ENCODE data around the gene MMP20.

The MMP20 gene

DNA sequence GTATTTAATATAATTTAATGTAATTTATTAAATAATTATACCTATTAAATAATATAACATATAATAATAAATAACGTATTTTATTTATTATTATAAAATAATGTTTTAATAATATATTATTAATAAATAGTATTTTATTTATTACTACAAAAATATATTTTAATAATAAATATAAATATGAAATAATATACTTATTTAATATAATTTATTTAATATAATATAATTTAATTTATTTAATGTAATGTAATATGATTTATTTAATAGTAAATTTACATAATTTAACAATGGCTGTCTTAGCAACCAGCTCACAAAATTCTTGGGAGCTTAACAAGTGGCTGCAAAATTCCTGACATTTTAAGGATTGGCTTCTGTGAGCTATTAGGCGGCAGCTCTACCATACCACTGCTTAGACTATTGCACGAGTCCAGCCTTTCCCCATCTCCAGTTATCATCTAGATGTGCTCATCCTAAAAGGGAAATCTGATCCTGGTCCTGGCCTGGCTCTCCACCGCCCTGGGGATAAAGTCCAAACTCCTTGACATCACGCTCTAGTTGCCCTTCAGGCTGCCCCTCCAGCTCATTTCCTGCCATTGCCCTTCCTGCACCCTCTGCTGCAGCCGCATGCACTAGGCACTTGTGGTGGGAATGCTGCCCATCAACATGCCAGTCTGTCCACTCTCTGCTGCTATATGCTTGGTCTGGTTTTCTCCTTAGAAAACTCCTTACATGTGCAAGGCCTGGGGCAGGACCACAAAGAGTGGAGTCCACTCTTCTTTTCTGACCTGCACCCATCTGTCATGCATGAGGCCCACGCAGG lies 9.8 kb downstream of the MMP20 start:
- TF ChIP-seq, protein P1, sequence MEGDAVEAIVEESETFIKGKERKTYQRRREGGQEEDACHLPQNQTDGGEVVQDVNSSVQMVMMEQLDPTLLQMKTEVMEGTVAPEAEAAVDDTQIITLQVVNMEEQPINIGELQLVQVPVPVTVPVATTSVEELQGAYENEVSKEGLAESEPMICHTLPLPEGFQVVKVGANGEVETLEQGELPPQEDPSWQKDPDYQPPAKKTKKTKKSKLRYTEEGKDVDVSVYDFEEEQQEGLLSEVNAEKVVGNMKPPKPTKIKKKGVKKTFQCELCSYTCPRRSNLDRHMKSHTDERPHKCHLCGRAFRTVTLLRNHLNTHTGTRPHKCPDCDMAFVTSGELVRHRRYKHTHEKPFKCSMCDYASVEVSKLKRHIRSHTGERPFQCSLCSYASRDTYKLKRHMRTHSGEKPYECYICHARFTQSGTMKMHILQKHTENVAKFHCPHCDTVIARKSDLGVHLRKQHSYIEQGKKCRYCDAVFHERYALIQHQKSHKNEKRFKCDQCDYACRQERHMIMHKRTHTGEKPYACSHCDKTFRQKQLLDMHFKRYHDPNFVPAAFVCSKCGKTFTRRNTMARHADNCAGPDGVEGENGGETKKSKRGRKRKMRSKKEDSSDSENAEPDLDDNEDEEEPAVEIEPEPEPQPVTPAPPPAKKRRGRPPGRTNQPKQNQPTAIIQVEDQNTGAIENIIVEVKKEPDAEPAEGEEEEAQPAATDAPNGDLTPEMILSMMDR (IDR thresholded peaks at IDR 0.05; ENCODE audit: insufficient read depth, missing control alignments) = no peak
- no peak for FAIRE-seq
- no peak for DNase-seq (ENCODE audit: insufficient read length, low spot score)

DNA sequence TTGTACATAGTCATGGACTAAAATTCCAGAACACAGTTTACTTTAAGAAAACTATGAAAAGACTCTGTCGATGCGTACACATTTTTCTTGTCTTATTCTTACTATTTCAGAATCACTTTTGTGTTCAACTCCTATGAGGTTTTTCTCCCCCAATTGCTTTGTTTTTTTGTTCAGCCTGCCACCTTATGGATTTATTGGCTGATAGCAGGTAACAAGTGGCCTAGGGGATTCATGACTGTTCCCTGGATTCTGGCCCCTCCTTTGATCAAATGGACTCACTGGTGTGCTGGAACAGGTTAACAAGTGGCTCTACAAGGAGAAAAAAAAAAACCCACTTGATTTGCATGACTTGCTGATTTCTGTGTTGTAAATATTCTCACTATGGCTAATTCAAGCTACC lies 10.6 kb downstream of the MMP20 start:
- DNase-seq (ENCODE audit: insufficient read length, low spot score) (no peak), FAIRE-seq (no peak)
- TF ChIP-seq, protein P1 (IDR thresholded peaks at IDR 0.05; ENCODE audit: insufficient read depth, missing control alignments) = peak; percentile 30

DNA sequence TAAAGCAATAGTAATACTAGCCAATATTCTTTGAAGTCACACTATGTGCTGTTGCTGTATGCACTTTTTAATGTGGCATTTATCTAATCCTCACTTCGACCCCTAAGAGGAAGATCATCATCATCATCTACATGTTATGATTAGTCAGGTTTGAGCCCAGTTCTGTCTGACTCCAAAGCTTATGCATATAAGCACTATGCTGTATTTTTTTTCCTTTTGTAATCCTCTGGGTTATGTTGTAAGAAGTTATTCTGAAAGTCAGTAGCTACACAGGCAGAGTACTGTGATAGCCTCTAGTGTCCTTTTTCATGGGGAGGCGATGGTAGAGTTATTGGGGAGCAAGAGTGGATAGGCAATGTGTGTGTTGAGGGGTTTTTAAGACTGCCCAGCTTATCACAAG lies 11.1 kb downstream of the MMP20 start:
- TF ChIP-seq, protein P1 (IDR thresholded peaks at IDR 0.05; ENCODE audit: insufficient read depth, missing control alignments) = no peak
- DNase-seq (ENCODE audit: insufficient read length, low spot score) (no peak), FAIRE-seq (no peak)

DNA sequence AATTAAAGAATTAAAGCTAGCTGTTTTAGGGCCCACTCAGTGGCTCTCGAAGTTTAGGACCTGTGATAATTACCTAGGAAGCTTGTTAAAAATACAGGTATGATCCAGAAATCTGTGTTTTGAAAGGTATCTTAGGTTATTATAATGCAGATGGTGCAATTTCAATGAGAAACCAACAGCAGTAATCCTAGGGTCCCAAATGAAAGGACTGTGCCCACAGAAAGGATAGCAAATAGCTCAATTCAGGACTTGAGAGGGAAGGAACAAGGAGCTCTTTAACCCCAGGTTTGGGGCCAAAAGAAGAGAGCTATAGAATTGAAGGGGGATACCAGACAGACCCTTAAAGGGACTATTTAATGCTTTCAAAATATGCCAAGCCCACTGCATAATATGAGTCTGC lies 11.7 kb downstream of the MMP20 start:
- no peak for FAIRE-seq
- DNase-seq (ENCODE audit: insufficient read length, low spot score) = no peak
- TF ChIP-seq, protein P1 (IDR thresholded peaks at IDR 0.05; ENCODE audit: insufficient read depth, missing control alignments) = no peak

DNA sequence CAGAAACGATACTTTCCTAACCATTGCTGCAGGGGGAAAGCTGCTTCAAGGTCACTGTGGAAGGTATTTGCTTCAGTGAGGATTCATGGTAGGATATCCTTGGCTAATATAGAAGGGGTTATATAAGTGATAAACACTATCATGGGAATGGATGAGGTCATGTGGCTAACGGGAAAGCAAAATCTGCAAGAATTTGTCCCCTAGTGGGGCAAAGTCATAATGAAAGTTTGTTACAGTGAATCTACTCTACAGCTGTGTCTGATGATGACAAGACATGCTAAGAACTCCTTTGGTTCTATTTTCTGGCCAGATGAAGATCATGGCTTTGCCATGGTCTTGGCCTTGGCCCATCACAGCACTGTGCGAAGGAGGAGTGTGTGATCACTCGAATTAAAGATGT lies 13.8 kb downstream of the MMP20 start:
- FAIRE-seq (no peak), DNase-seq (ENCODE audit: insufficient read length, low spot score) (no peak)
- TF ChIP-seq, protein P1 (IDR thresholded peaks at IDR 0.05; ENCODE audit: insufficient read depth, missing control alignments) = no peak

DNA sequence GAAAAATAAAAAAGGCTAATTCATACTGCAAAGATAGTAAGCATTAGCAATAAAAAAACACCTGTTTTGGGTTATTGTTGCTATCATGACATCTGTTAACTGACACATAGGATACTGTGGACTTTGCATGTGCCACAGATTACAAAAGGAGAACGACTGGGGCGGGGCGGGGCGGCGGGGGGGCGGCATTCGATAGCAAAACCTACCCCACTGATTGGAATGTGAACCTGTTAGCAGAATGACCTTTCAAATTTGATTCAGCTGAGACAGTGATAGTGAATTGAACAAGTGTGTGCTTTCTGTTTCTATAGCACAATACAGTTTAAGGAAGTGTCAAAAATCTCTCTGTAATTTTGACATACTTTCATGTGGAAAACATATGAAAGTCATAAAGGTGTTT lies 14.9 kb downstream of the MMP20 start:
- no peak for DNase-seq (ENCODE audit: insufficient read length, low spot score)
- TF ChIP-seq, protein P1 (IDR thresholded peaks at IDR 0.05; ENCODE audit: insufficient read depth, missing control alignments) = no peak
- FAIRE-seq = no peak

DNA sequence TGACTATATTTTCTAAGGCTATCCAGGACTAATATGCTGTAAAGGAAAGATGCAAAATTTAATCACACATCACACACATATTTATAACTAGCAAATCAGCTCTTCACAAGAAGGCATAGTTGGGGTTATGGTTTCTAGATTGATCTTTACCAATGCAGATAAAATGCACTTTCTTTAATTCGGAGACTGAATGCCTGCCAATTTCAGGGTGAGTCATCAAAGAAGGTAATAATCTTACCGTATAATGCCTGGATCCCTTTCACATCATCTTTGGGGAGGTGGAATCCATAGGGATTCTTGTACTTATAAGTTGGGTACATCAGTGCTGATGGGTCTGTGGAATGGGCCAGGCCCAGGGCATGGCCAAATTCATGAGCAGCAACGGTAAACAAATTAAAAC lies 16.4 kb downstream of the MMP20 start:
- DNase-seq (ENCODE audit: insufficient read length, low spot score) = no peak
- TF ChIP-seq, protein P1 (IDR thresholded peaks at IDR 0.05; ENCODE audit: insufficient read depth, missing control alignments) = no peak
- FAIRE-seq = no peak
